Testis (tissue), 3 donors: ENCODE measurements around the gene SELENOS. TPM values are rescaled to one million over a fixed set of nuclear protein-coding genes. Genes with fewer than 3 reads are reported as not detected.

Experiments used
- DNase-seq: peaks from one replicate; pipeline ENCODE4 v3.0.0-alpha.2; 2019
- H3K27ac ChIP-seq, 2 donors: fragments of 200-600 bp; sonication (generic); one replicate each; pipeline ENCODE4 v1.5.1; 2019
- H3K27me3 ChIP-seq: fragments of 200-600 bp; sonication (generic); one replicate; pipeline ENCODE4 v1.5.1; 2019
- H3K36me3 ChIP-seq: fragments of 200-600 bp; sonication (generic); one replicate; pipeline ENCODE4 v1.5.1; 2017; ENCODE audit warnings: low read depth; ENCODE audit errors: missing control alignments
- H3K4me1 ChIP-seq: fragments of 200-600 bp; sonication (generic); one replicate; pipeline ENCODE4 v1.5.1; 2019
- H3K4me3 ChIP-seq, 2 donors: fragments of 200-600 bp; sonication (generic); one replicate each; pipeline ENCODE4 v1.5.1; 2017 to 2019
- H3K9me3 ChIP-seq: fragments of 200-600 bp; sonication (generic); one replicate; pipeline ENCODE4 v1.5.1; 2017
- POLR2A ChIP-seq: fragments of 450-650 bp; IDR thresholded peaks from one replicate; pipeline ENCODE4 v1.6.1; 2017; ENCODE audit warnings: antibody characterized with exemption, mild to moderate bottlenecking, moderate library complexity
- WGBS, 2 donors: methylation state at CpG; one replicate each; pipeline ENCODE4 v1.1.5; 2018; 5-methylcytosine and 5-hydroxymethylcytosine counted together
- intact Hi-C: fragments of 100-400 bp; cut with DNase I; formaldehyde crosslinking; loops from one replicate; pipeline ENCODE4 v1.15.1; 2023; ENCODE audit warnings: low total_unique reads
- polyA plus RNA-seq: library from polyadenylated mRNA; stranded (reverse); fragments of 350-450 nt; fragmentation: Illumina TruSeq; extraction: RNeasy Lipid Tissue Mini Kit (QIAGEN cat#74804); gene quantifications from one replicate; pipeline ENCODE4 v1.2.3, GENCODE V29; 2014; ENCODE audit warnings: low read depth, low replicate concordance; ENCODE audit not compliant: insufficient read depth
- total RNA-seq, 2 donors: library from RNA; depleted of rRNA; stranded (reverse); fragments of >200 nt; gene quantifications; one replicate each; pipeline ENCODE4 v1.2.3, GENCODE V29; 2016
- TF ChIP-seq, protein P1 (sequence below), 3 experiments: fragments of 450-650 bp in 2 of 3; fragments of 200-600 bp in 1 of 3; sonication (generic) in 1 of 3; IDR thresholded peaks; one replicate each; pipeline ENCODE4 v1.5.1; 2016 to 2019; ENCODE audit warnings: antibody characterized with exemption in 3 of 3, mild to moderate bottlenecking in 2 of 3, moderate library complexity in 1 of 3

The SELENOS gene
- total and polyA plus RNA-seq, 3 donors from 2014 or later: 128 to 178 (median 134) TPM

DNA sequence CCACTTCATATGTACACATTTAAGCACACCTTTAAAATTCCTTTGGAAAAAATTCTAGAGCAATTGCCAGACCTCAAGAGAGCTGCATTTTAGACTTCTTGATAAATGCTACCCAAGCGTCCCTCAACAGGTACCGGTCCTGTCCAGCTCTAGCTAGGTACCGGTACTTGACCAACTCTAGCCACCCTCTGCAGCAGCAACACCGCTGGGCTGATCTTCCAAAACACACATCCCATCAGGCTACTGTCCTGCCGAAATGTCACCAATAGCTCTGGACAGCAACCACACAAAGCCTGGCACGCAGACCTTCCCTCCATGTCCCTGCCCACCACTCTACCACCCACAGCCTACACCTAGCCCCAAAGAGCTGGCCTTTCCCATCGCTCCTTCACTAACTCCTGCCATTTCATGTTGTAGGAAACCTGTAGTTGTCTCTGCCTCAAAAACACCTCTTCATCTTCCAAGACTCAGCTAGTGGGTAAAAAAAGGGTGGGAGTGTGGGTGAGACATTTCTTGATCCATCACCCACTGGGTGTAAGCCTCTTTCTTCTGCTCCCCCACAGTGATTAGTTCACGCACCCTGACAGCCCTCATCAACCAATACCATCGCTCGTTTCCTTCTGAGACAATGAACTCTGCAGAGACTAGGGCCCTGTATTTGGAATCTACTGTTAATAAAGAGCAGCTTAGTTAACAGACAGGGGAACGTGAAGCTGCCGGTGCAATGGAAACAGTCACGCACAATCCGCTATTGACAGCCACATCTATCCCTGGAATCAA, 32.2 kb downstream of the SELENOS start:
- Histone ChIP-seq H3K9me3 (no peaks in the 10 kb centered on the region), H3K36me3 (no peaks in the 10 kb centered on the region), H3K4me3 (no peak overlapping the region), H3K27ac (peak overlapping the region; percentile 32 to 56), H3K27me3 (no peaks in the 10 kb centered on the region), H3K4me1 (peaks cover 73% of the 10 kb centered on the region)
- no peak for DNase-seq
- intact Hi-C loops: no loop called here
- TF ChIP-seq, protein P1, sequence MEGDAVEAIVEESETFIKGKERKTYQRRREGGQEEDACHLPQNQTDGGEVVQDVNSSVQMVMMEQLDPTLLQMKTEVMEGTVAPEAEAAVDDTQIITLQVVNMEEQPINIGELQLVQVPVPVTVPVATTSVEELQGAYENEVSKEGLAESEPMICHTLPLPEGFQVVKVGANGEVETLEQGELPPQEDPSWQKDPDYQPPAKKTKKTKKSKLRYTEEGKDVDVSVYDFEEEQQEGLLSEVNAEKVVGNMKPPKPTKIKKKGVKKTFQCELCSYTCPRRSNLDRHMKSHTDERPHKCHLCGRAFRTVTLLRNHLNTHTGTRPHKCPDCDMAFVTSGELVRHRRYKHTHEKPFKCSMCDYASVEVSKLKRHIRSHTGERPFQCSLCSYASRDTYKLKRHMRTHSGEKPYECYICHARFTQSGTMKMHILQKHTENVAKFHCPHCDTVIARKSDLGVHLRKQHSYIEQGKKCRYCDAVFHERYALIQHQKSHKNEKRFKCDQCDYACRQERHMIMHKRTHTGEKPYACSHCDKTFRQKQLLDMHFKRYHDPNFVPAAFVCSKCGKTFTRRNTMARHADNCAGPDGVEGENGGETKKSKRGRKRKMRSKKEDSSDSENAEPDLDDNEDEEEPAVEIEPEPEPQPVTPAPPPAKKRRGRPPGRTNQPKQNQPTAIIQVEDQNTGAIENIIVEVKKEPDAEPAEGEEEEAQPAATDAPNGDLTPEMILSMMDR (IDR thresholded peaks at IDR 0.05): no peak
- no peak for TF ChIP-seq POLR2A
- WGBS, 2 donors: 79 to 86% methylated on average over 14 of the region's 14 CpGs

DNA sequence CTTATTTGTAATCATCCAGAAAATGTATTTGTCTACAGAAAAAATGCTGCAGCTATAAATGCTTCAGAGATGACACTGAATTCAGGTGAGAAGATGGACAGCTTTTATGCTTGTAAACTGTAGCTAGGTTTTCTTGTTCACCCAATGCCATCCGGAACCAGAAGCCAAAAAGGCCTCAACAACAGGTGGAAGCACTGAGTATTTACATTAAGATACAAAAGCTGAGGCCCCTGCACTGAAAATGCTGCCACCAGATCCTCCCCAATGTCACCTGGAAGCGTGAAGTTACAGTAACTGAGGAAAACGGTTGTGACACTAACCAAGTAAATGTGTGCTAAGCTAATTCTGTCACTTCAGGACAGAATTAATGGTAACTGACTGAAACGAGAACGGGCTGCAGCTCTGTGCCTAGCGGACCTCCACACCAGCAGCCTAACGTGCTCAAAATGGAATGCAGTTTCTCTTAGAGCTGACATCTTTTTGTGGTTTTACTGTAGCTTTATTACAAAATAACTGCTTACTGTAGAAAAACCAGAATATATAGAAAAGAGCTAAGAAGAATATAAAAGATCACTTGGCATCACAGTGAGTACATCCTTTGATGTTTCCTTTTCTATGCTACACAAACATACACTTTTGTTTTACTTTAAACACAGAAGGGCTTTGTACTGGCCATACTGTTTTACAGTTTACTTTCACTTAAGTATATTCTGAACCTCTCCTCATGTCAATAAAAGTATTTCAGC, 33.1 kb downstream of the SELENOS start:
- H3K4me3 ChIP-seq: no peak overlapping the region
- TF ChIP-seq POLR2A: no peak
- TF ChIP-seq, protein P1 (IDR thresholded peaks at IDR 0.05): no peak
- H3K9me3 ChIP-seq: no peaks in the 10 kb centered on the region
- intact Hi-C loops: no loop called here
- H3K36me3 ChIP-seq: no peaks in the 10 kb centered on the region
- H3K4me1 ChIP-seq: peaks cover 71% of the 10 kb centered on the region
- H3K27ac ChIP-seq: peak overlapping the region; percentile 3 to 56
- no peak for DNase-seq
- WGBS, 2 donors: 49 to 51% methylated on average over 7 of the region's 7 CpGs
- no peaks in the 10 kb centered on the region for H3K27me3 ChIP-seq

DNA sequence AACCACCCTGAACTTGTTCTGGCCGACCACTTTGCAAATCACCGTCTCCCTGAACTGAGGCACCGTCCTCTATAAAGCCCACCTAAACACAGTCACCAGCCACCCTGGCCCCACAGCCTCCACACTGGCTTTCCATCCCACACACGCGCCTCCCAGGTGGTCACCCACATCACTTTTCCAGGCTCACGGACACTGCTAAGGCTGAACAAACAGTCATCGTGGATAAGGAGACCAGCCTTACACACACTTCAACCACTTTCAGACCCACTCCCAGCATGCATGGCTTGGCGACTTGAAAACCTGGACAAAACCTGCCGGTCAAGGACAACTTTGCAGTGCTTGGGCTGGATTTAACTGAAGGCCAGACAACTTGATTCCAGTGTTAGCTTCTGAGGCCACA, 33.9 kb downstream of the SELENOS start:
- Histone ChIP-seq H3K4me1 (peaks cover 70% of the 10 kb centered on the region), H3K27me3 (no peaks in the 10 kb centered on the region), H3K36me3 (no peaks in the 10 kb centered on the region), H3K4me3 (no peak overlapping the region), H3K9me3 (no peaks in the 10 kb centered on the region), H3K27ac (peak overlapping the region; percentile 3 to 56)
- DNase-seq: no peak
- intact Hi-C loops: no loop called here
- WGBS, 2 donors: 62 to 73% methylated on average over 7 to 9 of the region's 9 CpGs
- no peak for TF ChIP-seq POLR2A
- TF ChIP-seq, protein P1 (IDR thresholded peaks at IDR 0.05): no peak

DNA sequence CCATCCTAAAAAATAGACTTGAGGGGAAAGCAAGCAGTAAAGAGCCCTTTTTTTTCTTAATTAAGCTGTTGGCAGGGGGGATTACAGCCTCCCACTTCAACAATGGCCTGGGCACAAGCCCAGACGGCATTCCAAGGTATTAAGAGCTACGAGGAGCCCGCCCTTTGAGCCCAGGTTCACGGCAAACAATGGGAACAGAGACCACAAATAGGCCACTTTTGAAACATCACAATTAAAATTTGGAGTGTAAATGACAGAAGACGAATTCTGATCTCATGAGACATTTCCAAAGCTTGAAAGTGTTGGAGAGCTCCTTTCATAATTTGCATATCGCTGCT, 34.3 kb downstream of the SELENOS start:
- H3K4me1 ChIP-seq: peaks cover 68% of the 10 kb centered on the region

More for the DNA sequence above, 34.3 kb downstream of the SELENOS start:
- Histone ChIP-seq H3K36me3 (no peaks in the 10 kb centered on the region), H3K27me3 (no peaks in the 10 kb centered on the region), H3K9me3 (no peaks in the 10 kb centered on the region), H3K4me3 (no peak overlapping the region), H3K27ac (peak overlapping the region; percentile 3 to 31)
- 47 to 53% methylated on average over 6 of the region's 6 CpGs for WGBS, 2 donors
- DNase-seq: no peak
- intact Hi-C loops: no loop called here
- TF ChIP-seq POLR2A: no peak
- TF ChIP-seq, protein P1 (IDR thresholded peaks at IDR 0.05): no peak
